ENCODE measurements around the gene P3H2.
A peak's percentile ranks its signal among the peaks of the same experiment; 100 is the strongest.
"Not testable (repeated sequence)": the region's sequence is repeated elsewhere in the genome, so short reads cannot be mapped to it uniquely, and the experiment has no call there.

Gene P3H2

DNA sequence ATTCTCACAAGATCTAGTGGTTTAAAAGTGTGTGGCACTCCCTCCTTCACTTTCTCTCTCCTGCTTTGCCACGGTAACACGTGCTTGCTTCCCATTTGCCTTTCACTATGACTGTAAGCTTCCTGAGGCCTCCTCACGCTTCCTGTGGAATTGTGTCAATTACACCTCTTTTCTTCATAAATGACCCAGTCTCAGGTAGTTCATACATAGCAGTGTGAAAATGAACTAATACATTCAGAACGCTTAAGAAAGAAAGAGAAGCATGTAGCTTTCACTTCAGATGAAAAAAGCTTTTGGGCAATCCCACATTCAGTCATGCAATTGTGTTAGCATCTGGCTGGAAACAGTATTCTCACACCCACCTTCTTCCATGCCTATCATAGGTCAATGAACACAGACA, 24.4 kb downstream of the P3H2 start:
- DNase-seq (ENCODE audit: insufficient read length, low spot score) (no peak), FAIRE-seq (peak; percentile 56)
- TF ChIP-seq POU2F2 (IDR thresholded peaks at IDR 0.05; ENCODE audit: low read depth, low read length) (0 out of 2 replicates have a peak, but pooled peaks have one; percentile 28), TAF1 (IDR thresholded peaks at IDR 0.05; ENCODE audit: low read depth, low read length) (no peak)

DNA sequence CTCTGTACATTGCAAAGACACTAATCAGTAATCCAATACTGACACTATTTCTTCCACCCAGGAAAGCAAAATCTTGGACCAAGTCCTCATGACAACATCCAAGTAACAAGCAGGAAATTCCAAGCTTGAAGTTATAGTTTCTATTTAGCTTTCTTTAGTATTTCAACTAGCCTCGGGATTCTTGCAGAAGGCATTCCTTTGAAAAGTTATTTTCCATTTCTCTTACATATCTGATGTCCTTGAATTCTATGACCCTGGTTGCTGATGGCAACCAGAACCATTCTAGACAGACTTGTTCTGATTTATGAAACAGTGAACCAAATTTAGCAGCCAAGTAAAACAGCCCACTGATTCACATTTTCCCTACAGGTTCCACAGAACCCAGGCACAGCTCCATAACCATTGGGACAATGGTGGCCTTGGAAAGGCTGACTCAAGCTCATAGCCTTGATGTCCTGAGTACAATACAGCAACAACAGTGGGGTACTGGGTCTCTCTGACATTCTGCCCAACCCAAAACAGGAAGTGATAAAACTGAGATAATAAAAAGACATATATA, 26.5 kb downstream of the P3H2 start:
- DNase-seq (ENCODE audit: insufficient read length, low spot score) (no peak), FAIRE-seq (no peak)
- TF ChIP-seq POLR2A (IDR thresholded peaks at IDR 0.05; ENCODE audit: low read depth, low read length) (no peak), SPI1 (IDR thresholded peaks at IDR 0.05; ENCODE audit: low read depth, low read length) (peak; percentile 86)

DNA sequence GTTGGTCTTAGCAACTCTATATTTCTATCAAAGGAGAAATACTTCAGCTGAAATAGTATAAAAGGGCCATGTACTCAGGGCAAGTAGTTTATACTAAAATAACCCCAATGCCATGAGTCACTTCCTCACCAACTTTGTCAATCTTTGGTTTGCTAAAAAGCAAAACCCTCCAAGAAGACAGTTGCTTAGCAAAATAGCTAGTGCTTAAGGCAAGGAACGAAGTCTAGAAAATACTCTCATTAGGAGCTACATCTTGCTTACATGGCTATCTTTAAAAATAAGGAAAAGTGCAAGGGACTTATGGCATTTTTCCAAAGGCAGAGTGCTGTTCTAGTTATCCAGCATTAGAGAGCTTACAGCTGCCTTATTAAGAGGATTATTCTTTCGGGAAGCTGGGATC, 28.4 kb downstream of the P3H2 start:
- FAIRE-seq, result no peak
- TF ChIP-seq POLR2A (IDR thresholded peaks at IDR 0.05; ENCODE audit: low read depth, low read length), result no peak
- peak; percentile 62 for TF ChIP-seq SPI1 (IDR thresholded peaks at IDR 0.05; ENCODE audit: low read depth, low read length)
- no peak for TF ChIP-seq POLR2AphosphoS5 (IDR thresholded peaks at IDR 0.05; ENCODE audit: low read depth, low read length)
- no peak for DNase-seq (ENCODE audit: insufficient read length, low spot score)

DNA sequence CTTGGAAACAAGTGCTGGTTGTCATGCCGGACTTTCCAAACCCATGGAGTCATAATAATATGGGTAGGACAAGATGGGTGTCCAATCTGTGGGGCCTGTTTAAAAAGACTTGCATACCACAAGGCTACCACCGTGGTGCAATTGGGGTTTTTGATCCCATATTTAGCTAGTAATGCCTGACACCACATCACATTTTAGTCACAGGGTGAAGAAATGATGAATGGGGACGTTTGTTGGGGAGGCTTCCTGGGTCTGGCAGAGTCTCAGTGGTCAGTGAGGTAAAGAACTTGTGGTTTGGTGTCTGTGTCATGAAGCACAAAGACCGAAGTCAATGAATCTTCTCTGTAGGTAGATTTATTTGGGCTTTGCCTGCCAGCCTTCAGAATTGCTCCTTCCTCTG, 31.0 kb downstream of the P3H2 start:
- no peak for DNase-seq (ENCODE audit: insufficient read length, low spot score)
- TF ChIP-seq POU2F2 (IDR thresholded peaks at IDR 0.05; ENCODE audit: low read depth, low read length) (peak; percentile 87; the same call in 1 of the 2 replicates), POLR2A (IDR thresholded peaks at IDR 0.05; ENCODE audit: low read depth, low read length) (no peak), SPI1 (IDR thresholded peaks at IDR 0.05; ENCODE audit: low read depth, low read length) (0 out of 2 replicates have a peak, but pooled peaks have one; percentile 1)
- FAIRE-seq, result no peak

DNA sequence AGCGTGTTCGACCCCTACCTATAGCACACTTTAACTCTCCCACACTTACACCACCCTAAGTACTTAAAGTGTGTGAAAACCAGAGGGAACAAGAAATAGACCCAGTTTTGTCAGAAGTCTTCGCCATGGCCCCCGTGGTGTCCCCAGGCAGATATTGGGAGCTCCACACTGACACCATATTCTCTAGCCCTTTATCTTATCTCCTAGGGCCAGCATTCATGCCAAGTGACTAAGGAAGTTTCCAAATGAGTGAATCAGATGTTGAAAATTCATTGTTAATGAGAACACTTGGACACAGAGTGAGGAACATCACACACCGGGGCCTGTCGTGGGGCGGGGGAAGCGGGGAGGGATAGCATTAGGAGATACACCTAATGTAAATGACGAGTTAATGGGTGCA, 31.8 kb downstream of the P3H2 start:
- TF ChIP-seq PAX5 (IDR thresholded peaks at IDR 0.05; ENCODE audit: insufficient read depth, low read length, severe bottlenecking), result no peak
- TF ChIP-seq TAF1 (IDR thresholded peaks at IDR 0.05; ENCODE audit: low read depth, low read length), result no peak
- no peak for TF ChIP-seq POU2F2 (IDR thresholded peaks at IDR 0.05; ENCODE audit: low read depth, low read length)
- TF ChIP-seq POLR2A (IDR thresholded peaks at IDR 0.05; ENCODE audit: low read depth, low read length), result no peak
- TF ChIP-seq POLR2AphosphoS5 (IDR thresholded peaks at IDR 0.05; ENCODE audit: low read depth, low read length), result no peak
- no peak for TF ChIP-seq SPI1 (IDR thresholded peaks at IDR 0.05; ENCODE audit: low read depth, low read length)
- no peak for FAIRE-seq

DNA sequence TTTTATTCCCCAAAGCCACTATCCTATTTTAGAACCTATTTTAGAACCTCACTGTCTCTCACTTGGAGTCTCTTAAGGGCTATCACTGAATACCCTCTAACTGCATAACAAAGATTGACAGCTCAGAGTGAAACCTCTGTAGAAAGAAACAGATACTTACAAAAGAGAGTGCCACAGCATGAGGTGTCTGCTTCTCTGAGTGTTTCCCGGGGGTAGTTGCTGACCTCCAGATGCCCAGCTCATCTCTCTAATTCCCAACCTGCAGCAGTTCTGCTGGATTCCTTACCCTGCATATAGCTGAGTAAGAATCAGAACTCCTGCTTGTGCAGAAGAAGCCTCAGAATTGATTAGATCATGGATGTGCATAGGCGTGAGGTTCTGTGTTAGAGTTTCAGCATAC, 34.5 kb downstream of the P3H2 start:
- DNase-seq (ENCODE audit: insufficient read length, low spot score), result no peak
- FAIRE-seq, result peak; percentile 13
- TF ChIP-seq PAX5 (IDR thresholded peaks at IDR 0.05; ENCODE audit: insufficient read depth, low read length, severe bottlenecking) (no peak), SPI1 (IDR thresholded peaks at IDR 0.05; ENCODE audit: low read depth, low read length) (no peak), TAF1 (IDR thresholded peaks at IDR 0.05; ENCODE audit: low read depth, low read length) (no peak), POLR2A (IDR thresholded peaks at IDR 0.05; ENCODE audit: low read depth, low read length) (no peak), POLR2AphosphoS5 (IDR thresholded peaks at IDR 0.05; ENCODE audit: low read depth, low read length) (no peak), POU2F2 (IDR thresholded peaks at IDR 0.05; ENCODE audit: low read depth, low read length) (no peak)

More for the DNA sequence above, 31.8 kb downstream of the P3H2 start:
- no peak for DNase-seq (ENCODE audit: insufficient read length, low spot score)

- FAIRE-seq (no peak), DNase-seq (ENCODE audit: insufficient read length, low spot score) (no peak)
- TF ChIP-seq POU2F2 (IDR thresholded peaks at IDR 0.05; ENCODE audit: low read depth, low read length) (no peak), POLR2AphosphoS5 (IDR thresholded peaks at IDR 0.05; ENCODE audit: low read depth, low read length) (no peak), PAX5 (IDR thresholded peaks at IDR 0.05; ENCODE audit: insufficient read depth, low read length, severe bottlenecking) (no peak), SPI1 (IDR thresholded peaks at IDR 0.05; ENCODE audit: low read depth, low read length) (no peak), POLR2A (IDR thresholded peaks at IDR 0.05; ENCODE audit: low read depth, low read length) (no peak), TAF1 (IDR thresholded peaks at IDR 0.05; ENCODE audit: low read depth, low read length) (no peak)
Observed at GRCh38 chr3:190084983-190085382, 35.7 kb downstream of the P3H2 start.

- FAIRE-seq (no peak), DNase-seq (ENCODE audit: insufficient read length, low spot score) (no peak)
- no peak for TF ChIP-seq SPI1 (IDR thresholded peaks at IDR 0.05; ENCODE audit: low read depth, low read length)
- TF ChIP-seq PAX5 (IDR thresholded peaks at IDR 0.05; ENCODE audit: insufficient read depth, low read length, severe bottlenecking), result no peak
- no peak for TF ChIP-seq POLR2A (IDR thresholded peaks at IDR 0.05; ENCODE audit: low read depth, low read length)
- TF ChIP-seq POU2F2 (IDR thresholded peaks at IDR 0.05; ENCODE audit: low read depth, low read length), result no peak
- no peak for TF ChIP-seq TAF1 (IDR thresholded peaks at IDR 0.05; ENCODE audit: low read depth, low read length)
- no peak for TF ChIP-seq POLR2AphosphoS5 (IDR thresholded peaks at IDR 0.05; ENCODE audit: low read depth, low read length)
Observed at GRCh38 chr3:190083635-190084034, 37.1 kb downstream of the P3H2 start.

GRCh38 chr3:190081389-190081788, 39.3 kb downstream of the P3H2 start:
- TF ChIP-seq SPI1 (IDR thresholded peaks at IDR 0.05; ENCODE audit: low read depth, low read length) (no peak), POLR2A (IDR thresholded peaks at IDR 0.05; ENCODE audit: low read depth, low read length) (no peak), POLR2AphosphoS5 (IDR thresholded peaks at IDR 0.05; ENCODE audit: low read depth, low read length) (no peak), POU2F2 (IDR thresholded peaks at IDR 0.05; ENCODE audit: low read depth, low read length) (no peak), PAX5 (IDR thresholded peaks at IDR 0.05; ENCODE audit: insufficient read depth, low read length, severe bottlenecking) (no peak), TAF1 (IDR thresholded peaks at IDR 0.05; ENCODE audit: low read depth, low read length) (no peak)
- no peak for DNase-seq (ENCODE audit: insufficient read length, low spot score)
- no peak for FAIRE-seq

DNA sequence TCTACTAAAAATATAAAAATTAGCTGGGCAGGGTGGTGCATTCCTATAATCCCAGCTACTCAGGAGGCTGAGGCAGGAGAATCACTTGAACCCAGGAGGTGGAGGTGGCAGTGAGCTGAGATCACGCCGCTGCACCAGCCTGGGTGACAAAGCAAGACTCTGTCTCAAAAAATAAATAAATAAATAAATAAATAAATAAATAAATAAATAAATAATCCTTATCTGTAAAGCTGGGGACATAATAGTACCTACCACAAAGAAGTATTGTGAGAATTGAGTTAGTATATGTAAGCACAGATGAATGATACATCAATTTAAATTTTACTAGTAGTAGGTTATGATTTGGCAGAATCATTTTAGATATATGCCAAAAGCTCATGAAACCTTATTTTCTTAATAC, 41.5 kb downstream of the P3H2 start:
- not testable (repeated sequence) for FAIRE-seq; DNase-seq (ENCODE audit: insufficient read length, low spot score)

- no peak for TF ChIP-seq POLR2A (IDR thresholded peaks at IDR 0.05; ENCODE audit: low read depth, low read length)
- no peak for TF ChIP-seq POLR2AphosphoS5 (IDR thresholded peaks at IDR 0.05; ENCODE audit: low read depth, low read length)
- TF ChIP-seq POU2F2 (IDR thresholded peaks at IDR 0.05; ENCODE audit: low read depth, low read length), result no peak
- no peak for TF ChIP-seq SPI1 (IDR thresholded peaks at IDR 0.05; ENCODE audit: low read depth, low read length)
- DNase-seq (ENCODE audit: insufficient read length, low spot score) (no peak), FAIRE-seq (no peak)
Observed at GRCh38 chr3:190077395-190078045, 43.2 kb downstream of the P3H2 start.
